Choroid plexus epithelial cell (primary cell): ENCODE results near the gene KNSTRN.

Experiments
- DNase-seq: peaks from one replicate; pipeline ENCODE4 v3.0.0-alpha.2; 2010; ENCODE audit warnings: low read depth
- H3K4me3 ChIP-seq: 2 replicates; pipeline ENCODE4 v1.5.1; 2011; ENCODE audit warnings: low read depth, mild to moderate bottlenecking, control low read depth, low read length, moderate library complexity
- CTCF ChIP-seq: conservative IDR thresholded peaks from 2 replicates; pipeline ENCODE4 v1.5.1; 2011; ENCODE audit warnings: low read depth, mild to moderate bottlenecking, control low read depth, inconsistent platforms, low read length, moderate library complexity

The KNSTRN gene

GRCh38 chr15:40438712-40439111 is 56.2 kb downstream of the KNSTRN start:
- DNase-seq, result no peak
- TF ChIP-seq CTCF, result no peak
- H3K4me3 ChIP-seq, result no peak overlapping the region

GRCh38 chr15:40439461-40439959 is 57.0 kb downstream of the KNSTRN start:
- DNase-seq, result peak; percentile 10
- H3K4me3 ChIP-seq, result peak overlapping the region; percentile 61
- no peak for TF ChIP-seq CTCF

GRCh38 chr15:40439960-40440742 is 57.6 kb downstream of the KNSTRN start:
- H3K4me3 ChIP-seq, result peak overlapping the region; percentile 61

GRCh38 chr15:40440743-40441564 is 58.4 kb downstream of the KNSTRN start, which contains the start of gene BAHD1:
Gene BAHD1, plus strand, starts transcription at chr15:40440953. Its CDS starts 17,512 bp downstream, at chr15:40458465.
- TF ChIP-seq CTCF, result no peak
- peak within 1 kb of the TSS; percentile 71 for H3K4me3 ChIP-seq
- DNase-seq, result peak; percentile 96

More at GRCh38 chr15:40439960-40440742, 57.6 kb downstream of the KNSTRN start:
- no peak for TF ChIP-seq CTCF
- peak; percentile 36 for DNase-seq

- no peak for DNase-seq
- peak overlapping the region; percentile 71 for H3K4me3 ChIP-seq
- peak; percentile 22 for TF ChIP-seq CTCF
Measured at GRCh38 chr15:40441565-40442531, 59.3 kb downstream of the KNSTRN start.

- no peak for TF ChIP-seq CTCF
- peak overlapping the region; percentile 14 for H3K4me3 ChIP-seq
- DNase-seq, result no peak
Measured at GRCh38 chr15:40443255-40443654, 60.7 kb downstream of the KNSTRN start.
